Activated naive CD8-positive, alpha-beta T cell treated with anti-CD3 and anti-CD28 coated beads, Interleukin-2, amount 10 ng/mL, durations not matched to agents 7 days and 5 days (primary cell): Measurements from ENCODE around the gene UVRAG. TPM values are rescaled to one million over a fixed set of nuclear protein-coding genes. Genes with fewer than 3 reads are reported as not detected.

ENCODE experiments used
- ATAC-seq: fragments of 150-1000 bp; cut with Tn5 transposase; one replicate; pipeline ENCODE4 v1.10.0; 2021; ENCODE audit warnings: low read depth, moderate library complexity
- POLR2A ChIA-PET: fragments of 350-600 bp; sonication (Branson Sonifier 250); formaldehyde crosslinking; loops from one replicate; lab custom pipeline; 2021; ENCODE audit warnings: antibody characterized with exemption; lab: Charles Lee
- DNase-seq: peaks from one replicate; pipeline ENCODE4 v3.0.0; 2021
- H3K27ac Mint-ChIP-seq: one replicate; pipeline ENCODE4 v1.8.0; 2022; ENCODE audit warnings: mild to moderate bottlenecking, mixed read lengths
- H3K27me3 Mint-ChIP-seq: one replicate; pipeline ENCODE4 v1.8.0; 2022; ENCODE audit warnings: mild to moderate bottlenecking, moderate library complexity, mixed read lengths
- H3K36me3 Mint-ChIP-seq: one replicate; pipeline ENCODE4 v1.8.0; 2021; ENCODE audit warnings: mild to moderate bottlenecking, mixed read lengths
- H3K4me1 Mint-ChIP-seq: one replicate; pipeline ENCODE4 v1.8.0; 2021; ENCODE audit warnings: mixed read lengths
- H3K4me3 Mint-ChIP-seq: one replicate; pipeline ENCODE4 v1.8.0; 2022; ENCODE audit warnings: mild to moderate bottlenecking, moderate library complexity, mixed read lengths
- H3K9me3 Mint-ChIP-seq: one replicate; pipeline ENCODE4 v1.8.0; 2021; ENCODE audit warnings: mixed read lengths
- total RNA-seq, 2 experiments: library from RNA; stranded (reverse); gene quantifications; one replicate each; pipeline ENCODE4 v1.2.3, GENCODE V29; 2021

The UVRAG gene
- total RNA-seq, 2 experiments from 2014 or later, result 22.3 to 22.6 TPM

- ATAC-seq (peak; percentile 77), DNase-seq (no peak)
- peak overlapping the region; percentile 78 for H3K27ac Mint-ChIP-seq
- H3K4me3 Mint-ChIP-seq, result peak overlapping the region; percentile 18
- POLR2A ChIA-PET, result interaction anchor here (0.6 to 1.4 kb wide), 2 partner anchors 38 to 1112 kb away, joined by 3 to 5 read pairs; no protein-coding TSS in a partner anchor
- no peaks in the 10 kb centered on the region for H3K36me3 Mint-ChIP-seq
- H3K9me3 Mint-ChIP-seq, result no peaks in the 10 kb centered on the region
- peaks cover 24% of the 10 kb centered on the region for H3K4me1 Mint-ChIP-seq
- no peaks in the 10 kb centered on the region for H3K27me3 Mint-ChIP-seq
Observed at GRCh38 chr11:75777461-75778110, 37.4 kb upstream of the UVRAG start.

- POLR2A ChIA-PET, result no interaction called here
Observed at GRCh38 chr11:75778962-75779361, 36.0 kb upstream of the UVRAG start.

GRCh38 chr11:75779960-75780359 is 35.0 kb upstream of the UVRAG start:
- peaks cover 22% of the 10 kb centered on the region for H3K4me1 Mint-ChIP-seq
- DNase-seq, result no peak
- H3K27me3 Mint-ChIP-seq, result no peaks in the 10 kb centered on the region
- no peak overlapping the region for H3K4me3 Mint-ChIP-seq
- no peaks in the 10 kb centered on the region for H3K9me3 Mint-ChIP-seq
- no peak for ATAC-seq
- H3K36me3 Mint-ChIP-seq, result no peaks in the 10 kb centered on the region
- POLR2A ChIA-PET, result no interaction called here
- H3K27ac Mint-ChIP-seq, result no peak overlapping the region

More at GRCh38 chr11:75778962-75779361, 36.0 kb upstream of the UVRAG start:
- ATAC-seq (no peak), DNase-seq (no peak)
- H3K27ac Mint-ChIP-seq, result no peak overlapping the region
- H3K4me3 Mint-ChIP-seq, result no peak overlapping the region
- H3K4me1 Mint-ChIP-seq, result peaks cover 22% of the 10 kb centered on the region
- no peaks in the 10 kb centered on the region for H3K27me3 Mint-ChIP-seq
- no peaks in the 10 kb centered on the region for H3K9me3 Mint-ChIP-seq
- H3K36me3 Mint-ChIP-seq, result no peaks in the 10 kb centered on the region

DNA sequence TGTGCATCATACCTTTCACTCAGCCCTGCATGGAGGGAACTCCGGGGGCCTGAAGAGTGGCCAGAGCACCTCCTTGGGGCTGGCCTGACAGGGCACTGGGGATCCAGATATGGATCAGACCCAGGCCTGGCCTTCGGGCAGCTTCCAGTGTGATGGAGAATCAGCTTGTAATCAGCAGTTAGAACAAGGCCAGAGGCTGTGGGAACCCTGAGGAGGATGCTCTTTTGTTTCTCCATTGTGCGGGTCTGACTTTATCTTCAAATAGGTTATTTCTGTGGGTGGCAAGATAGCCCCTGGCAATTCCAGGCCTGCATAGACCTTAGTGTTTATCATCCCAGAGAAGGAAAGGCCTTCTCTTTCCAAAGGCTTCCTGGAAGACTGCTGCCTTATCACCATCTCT is 34.1 kb upstream of the UVRAG start:
- no peak for ATAC-seq
- H3K36me3 Mint-ChIP-seq, result no peaks in the 10 kb centered on the region
- H3K4me3 Mint-ChIP-seq, result no peak overlapping the region
- no peak overlapping the region for H3K27ac Mint-ChIP-seq
- H3K4me1 Mint-ChIP-seq, result peaks cover 22% of the 10 kb centered on the region
- POLR2A ChIA-PET, result no interaction called here
- DNase-seq, result no peak
- no peaks in the 10 kb centered on the region for H3K27me3 Mint-ChIP-seq
- no peaks in the 10 kb centered on the region for H3K9me3 Mint-ChIP-seq

DNA sequence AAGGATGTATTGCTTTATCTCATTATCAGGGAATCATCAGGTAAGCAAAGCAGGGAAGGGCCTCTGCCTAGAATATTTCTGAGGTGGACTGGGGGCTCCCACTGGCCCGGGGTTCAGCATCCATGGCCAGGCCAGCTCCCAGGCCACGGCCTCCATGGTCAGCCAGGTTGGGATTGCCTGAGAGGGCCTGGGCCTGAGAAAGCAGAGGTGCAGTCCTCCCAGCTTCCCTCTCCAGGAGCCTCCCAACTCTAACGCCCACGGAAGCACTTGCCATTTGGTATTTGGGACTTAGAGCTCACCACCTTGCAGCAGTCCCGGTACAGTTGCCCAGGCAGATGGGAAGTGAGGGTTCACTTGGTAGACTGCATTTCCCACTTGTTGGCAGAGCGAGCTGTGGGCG is 33.7 kb upstream of the UVRAG start:
- no peak overlapping the region for H3K4me3 Mint-ChIP-seq
- ATAC-seq, result no peak
- no peak overlapping the region for H3K27ac Mint-ChIP-seq
- no peaks in the 10 kb centered on the region for H3K27me3 Mint-ChIP-seq
- POLR2A ChIA-PET, result no interaction called here
- H3K4me1 Mint-ChIP-seq, result peaks cover 22% of the 10 kb centered on the region
- H3K9me3 Mint-ChIP-seq, result no peaks in the 10 kb centered on the region
- DNase-seq, result no peak
- no peaks in the 10 kb centered on the region for H3K36me3 Mint-ChIP-seq

- peaks cover 20% of the 10 kb centered on the region for H3K4me1 Mint-ChIP-seq
- ATAC-seq (no peak), DNase-seq (no peak)
- no peak overlapping the region for H3K27ac Mint-ChIP-seq
- no peaks in the 10 kb centered on the region for H3K9me3 Mint-ChIP-seq
- no peaks in the 10 kb centered on the region for H3K36me3 Mint-ChIP-seq
- H3K27me3 Mint-ChIP-seq, result no peaks in the 10 kb centered on the region
- H3K4me3 Mint-ChIP-seq, result no peak overlapping the region
- POLR2A ChIA-PET, result no interaction called here
Observed at GRCh38 chr11:75781831-75782230, 33.2 kb upstream of the UVRAG start.

DNA sequence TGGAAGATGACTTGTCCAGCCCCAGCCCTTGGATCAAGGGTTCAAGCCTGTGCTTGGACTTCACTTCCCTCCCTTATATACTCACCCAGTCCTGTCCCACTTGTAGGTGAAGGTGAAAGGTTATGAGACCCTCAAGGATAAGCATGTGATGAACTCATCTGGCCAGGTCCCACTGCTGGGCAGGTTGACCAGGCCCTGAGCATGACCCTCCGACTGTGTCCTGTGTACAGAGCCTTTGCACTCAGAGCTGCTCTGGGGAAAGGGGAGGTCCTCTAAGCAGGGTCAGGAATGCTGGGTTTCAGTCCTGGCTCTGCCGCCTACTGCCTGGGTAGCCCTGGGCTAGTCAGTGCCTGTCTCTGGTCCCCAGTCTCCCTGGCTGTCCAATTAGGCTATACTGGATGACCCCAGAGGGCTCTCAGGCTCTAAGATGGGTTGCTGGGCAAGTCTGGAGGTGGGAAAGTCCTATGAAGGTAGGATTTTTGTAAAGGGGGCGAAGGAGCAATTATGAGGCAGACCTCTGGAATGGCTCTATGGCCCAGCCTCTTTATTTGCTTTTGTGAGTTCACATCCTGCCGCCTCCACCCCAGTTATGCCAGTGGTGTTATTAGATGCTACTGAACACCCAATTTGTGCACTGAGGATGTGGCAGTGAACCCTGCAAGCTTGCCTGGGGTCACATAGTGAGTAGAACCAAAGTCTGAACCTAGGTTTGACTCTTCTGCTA is 32.3 kb upstream of the UVRAG start:
- no peak overlapping the region for H3K4me3 Mint-ChIP-seq
- H3K27me3 Mint-ChIP-seq, result no peaks in the 10 kb centered on the region
- POLR2A ChIA-PET, result no interaction called here
- DNase-seq (no peak), ATAC-seq (no peak)
- H3K27ac Mint-ChIP-seq, result no peak overlapping the region
- no peaks in the 10 kb centered on the region for H3K36me3 Mint-ChIP-seq
- no peaks in the 10 kb centered on the region for H3K9me3 Mint-ChIP-seq
- H3K4me1 Mint-ChIP-seq, result peaks cover 11% of the 10 kb centered on the region

- Mint-ChIP-seq H3K4me1 (peaks cover 7% of the 10 kb centered on the region), H3K36me3 (no peaks in the 10 kb centered on the region), H3K9me3 (no peaks in the 10 kb centered on the region), H3K27ac (no peak overlapping the region), H3K4me3 (no peak overlapping the region), H3K27me3 (no peaks in the 10 kb centered on the region)
- DNase-seq (no peak), ATAC-seq (no peak)
- POLR2A ChIA-PET, result no interaction called here
Observed at GRCh38 chr11:75783416-75784084, 31.5 kb upstream of the UVRAG start.

- Mint-ChIP-seq H3K27ac (no peak overlapping the region), H3K36me3 (no peaks in the 10 kb centered on the region), H3K9me3 (no peaks in the 10 kb centered on the region), H3K27me3 (no peaks in the 10 kb centered on the region), H3K4me3 (no peak overlapping the region), H3K4me1 (peaks cover 7% of the 10 kb centered on the region)
- ATAC-seq (no peak), DNase-seq (no peak)
- POLR2A ChIA-PET, result no interaction called here
Observed at GRCh38 chr11:75784085-75784478, 30.9 kb upstream of the UVRAG start.

- H3K4me3 Mint-ChIP-seq, result no peak overlapping the region
- H3K4me1 Mint-ChIP-seq, result peaks cover 7% of the 10 kb centered on the region
- DNase-seq, result no peak
- ATAC-seq, result no peak
- H3K36me3 Mint-ChIP-seq, result no peaks in the 10 kb centered on the region
- H3K27me3 Mint-ChIP-seq, result no peaks in the 10 kb centered on the region
- H3K27ac Mint-ChIP-seq, result no peak overlapping the region
- no peaks in the 10 kb centered on the region for H3K9me3 Mint-ChIP-seq
- POLR2A ChIA-PET, result no interaction called here
Observed at GRCh38 chr11:75784506-75784905, 30.5 kb upstream of the UVRAG start.

DNA sequence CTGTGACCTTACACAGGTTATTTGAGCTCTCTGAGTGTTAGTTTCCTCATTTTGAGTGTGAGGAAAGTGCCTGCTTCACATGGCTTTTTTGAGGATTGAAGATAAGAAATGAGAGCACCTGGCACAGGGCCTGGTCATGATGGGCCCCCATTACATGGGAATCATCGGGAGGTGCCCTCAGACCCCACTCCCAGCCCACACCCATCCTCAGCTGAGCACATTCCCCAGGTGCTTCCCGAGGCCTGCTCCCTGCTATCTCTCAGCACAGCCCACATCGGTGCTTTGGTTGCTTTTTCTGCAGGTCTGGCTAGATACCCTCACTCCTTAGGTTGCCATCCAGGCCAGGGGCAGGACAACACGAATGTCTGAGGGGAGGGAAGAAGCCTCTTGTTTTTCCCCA is 29.8 kb upstream of the UVRAG start:
- H3K27ac Mint-ChIP-seq, result no peak overlapping the region
- H3K9me3 Mint-ChIP-seq, result no peaks in the 10 kb centered on the region
- H3K4me3 Mint-ChIP-seq, result no peak overlapping the region
- no peak for ATAC-seq
- POLR2A ChIA-PET, result no interaction called here
- H3K27me3 Mint-ChIP-seq, result no peaks in the 10 kb centered on the region
- H3K4me1 Mint-ChIP-seq, result peaks cover 4% of the 10 kb centered on the region
- no peaks in the 10 kb centered on the region for H3K36me3 Mint-ChIP-seq
- no peak for DNase-seq

GRCh38 chr11:75786101-75786736 is 28.8 kb upstream of the UVRAG start:
- H3K4me1 Mint-ChIP-seq, result peaks cover 4% of the 10 kb centered on the region
- no peaks in the 10 kb centered on the region for H3K36me3 Mint-ChIP-seq
- DNase-seq (no peak), ATAC-seq (no peak)
- POLR2A ChIA-PET, result no interaction called here
- H3K9me3 Mint-ChIP-seq, result no peaks in the 10 kb centered on the region
- H3K27me3 Mint-ChIP-seq, result no peaks in the 10 kb centered on the region
- no peak overlapping the region for H3K27ac Mint-ChIP-seq
- no peak overlapping the region for H3K4me3 Mint-ChIP-seq

- POLR2A ChIA-PET, result no interaction called here
Observed at GRCh38 chr11:75789521-75789920, 25.5 kb upstream of the UVRAG start.

More at GRCh38 chr11:75789521-75789920, 25.5 kb upstream of the UVRAG start:
- Mint-ChIP-seq H3K27ac (no peak overlapping the region), H3K36me3 (no peaks in the 10 kb centered on the region), H3K27me3 (no peaks in the 10 kb centered on the region), H3K9me3 (no peaks in the 10 kb centered on the region), H3K4me1 (no peaks in the 10 kb centered on the region), H3K4me3 (no peak overlapping the region)
- DNase-seq (no peak), ATAC-seq (no peak)
